ENCODE measurements around the gene COA6. TPM values are rescaled to one million over a fixed set of nuclear protein-coding genes. Genes with fewer than 3 reads are reported as not detected.

COA6 gene
- total RNA-seq, 2 donors from 2014 or later: 33.9 to 64.5 TPM

DNA sequence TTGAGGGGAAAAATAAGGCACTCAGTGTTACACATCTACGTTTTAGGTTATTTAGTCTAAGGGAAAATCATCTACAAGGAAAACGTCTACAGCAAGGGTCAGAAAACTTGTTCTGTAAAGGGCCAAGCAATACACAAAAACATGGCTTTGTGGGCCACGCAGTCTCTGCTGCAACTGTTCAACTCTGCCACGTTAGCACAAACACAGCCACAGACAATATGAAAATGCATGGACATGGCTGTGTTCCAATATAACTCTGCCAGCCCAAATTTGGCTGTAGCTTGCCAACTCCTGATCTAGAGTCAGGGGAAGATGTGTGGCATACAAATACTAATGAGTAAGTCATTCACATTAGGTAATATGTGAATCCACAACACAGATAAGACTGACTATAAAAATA is 40.7 kb downstream of the COA6 start:
- H3K9ac ChIP-seq (ENCODE audit: low read depth in 2 of 2, low read length in 2 of 2): no peak overlapping the region
- H3K4me1 ChIP-seq: no peaks in the 10 kb centered on the region
- intact Hi-C loops (cut with DNase I): no loop called here
- TF ChIP-seq, protein P1, sequence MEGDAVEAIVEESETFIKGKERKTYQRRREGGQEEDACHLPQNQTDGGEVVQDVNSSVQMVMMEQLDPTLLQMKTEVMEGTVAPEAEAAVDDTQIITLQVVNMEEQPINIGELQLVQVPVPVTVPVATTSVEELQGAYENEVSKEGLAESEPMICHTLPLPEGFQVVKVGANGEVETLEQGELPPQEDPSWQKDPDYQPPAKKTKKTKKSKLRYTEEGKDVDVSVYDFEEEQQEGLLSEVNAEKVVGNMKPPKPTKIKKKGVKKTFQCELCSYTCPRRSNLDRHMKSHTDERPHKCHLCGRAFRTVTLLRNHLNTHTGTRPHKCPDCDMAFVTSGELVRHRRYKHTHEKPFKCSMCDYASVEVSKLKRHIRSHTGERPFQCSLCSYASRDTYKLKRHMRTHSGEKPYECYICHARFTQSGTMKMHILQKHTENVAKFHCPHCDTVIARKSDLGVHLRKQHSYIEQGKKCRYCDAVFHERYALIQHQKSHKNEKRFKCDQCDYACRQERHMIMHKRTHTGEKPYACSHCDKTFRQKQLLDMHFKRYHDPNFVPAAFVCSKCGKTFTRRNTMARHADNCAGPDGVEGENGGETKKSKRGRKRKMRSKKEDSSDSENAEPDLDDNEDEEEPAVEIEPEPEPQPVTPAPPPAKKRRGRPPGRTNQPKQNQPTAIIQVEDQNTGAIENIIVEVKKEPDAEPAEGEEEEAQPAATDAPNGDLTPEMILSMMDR (IDR thresholded peaks at IDR 0.05): no peak
- H3K36me3 ChIP-seq: no peaks in the 10 kb centered on the region
- no peak overlapping the region for H3K4me3 ChIP-seq
- no peaks in the 10 kb centered on the region for H3K27me3 ChIP-seq
- no peak for DNase-seq
- H3K27ac ChIP-seq: no peak overlapping the region
- no peaks in the 10 kb centered on the region for H3K9me3 ChIP-seq

DNA sequence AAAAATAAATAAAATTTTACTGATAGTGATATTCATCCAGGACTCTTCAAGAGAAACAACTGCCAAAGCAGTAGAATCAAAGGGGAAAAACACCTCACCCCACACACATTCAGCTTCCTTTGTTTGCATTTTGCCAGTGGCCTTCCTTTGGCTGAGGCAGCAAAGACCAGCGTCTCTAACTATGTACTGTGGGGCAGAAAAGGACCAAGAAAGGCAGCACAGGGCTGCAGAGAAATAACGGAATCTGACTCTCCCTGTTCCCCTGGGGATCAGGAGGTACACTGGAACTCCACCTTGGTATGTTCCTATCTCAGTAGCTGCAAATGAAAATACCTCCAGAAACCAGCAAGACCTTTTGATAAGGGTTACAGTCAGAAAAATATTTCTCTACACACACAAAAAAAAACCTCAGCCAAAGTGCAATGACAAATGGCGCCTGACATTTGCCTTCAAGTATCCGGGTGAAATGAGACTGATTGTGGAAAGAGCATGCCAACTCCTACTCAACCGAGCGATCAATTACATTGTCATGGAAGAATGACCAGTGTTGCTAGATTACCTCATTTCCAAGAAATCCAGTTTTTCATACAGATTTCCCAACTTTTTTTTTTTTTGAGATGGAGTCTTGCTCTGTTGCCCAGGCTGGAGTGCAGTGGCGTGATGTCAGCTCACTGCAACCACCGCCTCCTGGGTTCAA is 54.8 kb downstream of the COA6 start:
- Histone ChIP-seq H3K27ac (no peak overlapping the region), H3K4me1 (no peaks in the 10 kb centered on the region), H3K9ac (ENCODE audit: low read depth in 2 of 2, low read length in 2 of 2) (no peak overlapping the region), H3K27me3 (no peaks in the 10 kb centered on the region), H3K9me3 (no peaks in the 10 kb centered on the region), H3K36me3 (no peaks in the 10 kb centered on the region), H3K4me3 (no peak overlapping the region)
- TF ChIP-seq, protein P1 (IDR thresholded peaks at IDR 0.05): no peak
- intact Hi-C loops (cut with DNase I): no loop called here
- DNase-seq: no peak

DNA sequence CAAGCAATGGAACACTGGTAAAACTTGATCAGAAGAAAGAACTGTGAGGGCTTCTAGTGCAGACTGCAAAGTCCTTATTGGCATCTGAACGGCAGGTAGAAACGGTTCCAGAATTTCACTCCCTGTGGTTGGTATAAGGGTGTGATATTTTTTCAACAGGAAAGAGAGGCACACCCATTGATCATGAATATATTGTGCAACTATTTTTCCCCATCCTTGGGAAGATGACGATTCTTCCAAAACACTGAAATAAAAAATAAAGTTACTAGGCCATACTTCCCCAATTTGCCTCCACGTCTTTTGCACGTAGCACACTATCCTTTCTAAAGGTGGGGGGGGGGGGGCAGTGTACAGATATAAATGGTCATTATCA is 56.2 kb downstream of the COA6 start:
- no peak overlapping the region for H3K4me3 ChIP-seq
- H3K4me1 ChIP-seq: no peaks in the 10 kb centered on the region
- DNase-seq: no peak
- TF ChIP-seq, protein P1 (IDR thresholded peaks at IDR 0.05): no peak
- no peaks in the 10 kb centered on the region for H3K9me3 ChIP-seq
- H3K27ac ChIP-seq: no peak overlapping the region
- H3K27me3 ChIP-seq: no peaks in the 10 kb centered on the region
- no peaks in the 10 kb centered on the region for H3K36me3 ChIP-seq
- intact Hi-C loops (cut with DNase I): no loop called here
- H3K9ac ChIP-seq (ENCODE audit: low read depth in 2 of 2, low read length in 2 of 2): no peak overlapping the region

DNA sequence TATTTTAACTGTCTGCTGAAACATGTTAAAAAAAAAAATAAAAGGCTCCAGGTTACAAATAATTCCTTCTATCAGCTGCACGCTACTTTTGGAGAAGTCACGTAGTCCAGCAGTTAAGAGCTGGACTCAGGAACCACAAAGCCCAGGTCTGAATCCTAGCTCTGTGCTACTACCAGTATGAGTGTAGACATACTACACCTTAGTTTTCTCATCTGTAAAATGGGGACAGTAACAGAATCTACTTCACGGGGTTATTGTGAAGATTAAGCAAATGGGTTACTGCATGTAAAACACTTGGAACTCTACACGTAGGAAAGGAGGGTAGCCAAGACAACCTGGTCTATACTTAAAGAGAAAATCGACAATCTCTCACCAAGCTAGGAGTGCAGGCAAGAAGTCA is 57.4 kb downstream of the COA6 start:
- intact Hi-C loops (cut with DNase I): no loop called here
- H3K27me3 ChIP-seq: no peaks in the 10 kb centered on the region
- no peaks in the 10 kb centered on the region for H3K9me3 ChIP-seq
- no peak for DNase-seq
- TF ChIP-seq, protein P1 (IDR thresholded peaks at IDR 0.05): no peak
- no peak overlapping the region for H3K9ac ChIP-seq (ENCODE audit: low read depth in 2 of 2, low read length in 2 of 2)
- H3K36me3 ChIP-seq: no peaks in the 10 kb centered on the region
- no peaks in the 10 kb centered on the region for H3K4me1 ChIP-seq
- no peak overlapping the region for H3K4me3 ChIP-seq
- no peak overlapping the region for H3K27ac ChIP-seq

DNA sequence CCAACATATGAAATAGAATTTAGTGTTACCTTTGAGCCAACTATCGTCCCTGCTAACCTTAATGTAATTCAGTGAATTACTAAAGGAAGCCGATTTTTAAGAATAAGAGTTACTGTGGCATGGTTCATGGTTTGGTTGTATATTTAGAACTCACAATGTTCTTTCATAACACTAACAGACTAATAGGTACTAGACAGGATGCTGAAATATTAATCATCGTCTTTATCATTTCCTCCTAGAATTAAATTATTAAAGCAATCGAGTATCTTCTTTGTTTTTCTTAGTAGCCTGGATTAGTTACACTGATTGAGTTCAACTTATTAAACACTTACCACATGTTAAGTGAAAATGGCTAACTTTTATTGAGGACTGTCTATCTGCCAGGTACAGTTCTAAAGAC is 58.0 kb downstream of the COA6 start:
- Histone ChIP-seq H3K36me3 (no peaks in the 10 kb centered on the region), H3K27me3 (no peaks in the 10 kb centered on the region), H3K4me3 (no peak overlapping the region), H3K27ac (no peak overlapping the region), H3K9me3 (no peaks in the 10 kb centered on the region), H3K9ac (ENCODE audit: low read depth in 2 of 2, low read length in 2 of 2) (no peak overlapping the region), H3K4me1 (no peaks in the 10 kb centered on the region)
- TF ChIP-seq, protein P1 (IDR thresholded peaks at IDR 0.05): no peak
- DNase-seq: no peak
- intact Hi-C loops (cut with DNase I): no loop called here
